HCT116 (cell line): ENCODE results near the gene CEACAM5.

Experiments
- CBX3 ChIP-seq: IDR thresholded peaks from 2 replicates; pipeline ENCODE4 v1.6.1; 2012; ENCODE audit warnings: low read depth
- ELF1 ChIP-seq: IDR thresholded peaks from 2 replicates; pipeline ENCODE4 v1.6.1; 2012; ENCODE audit warnings: low read depth, borderline replicate concordance
- FOSL1 ChIP-seq: IDR thresholded peaks from 2 replicates; pipeline ENCODE4 v1.6.1; 2012; ENCODE audit warnings: low read depth
- POLR2A ChIP-seq: IDR thresholded peaks from 2 replicates; pipeline ENCODE4 v1.7.0; 2011; ENCODE audit warnings: borderline replicate concordance; ENCODE audit not compliant: insufficient read depth, insufficient read length; ENCODE audit errors: extremely low read depth
- POLR2AphosphoS5 ChIP-seq: IDR thresholded peaks from 2 replicates; pipeline ENCODE4 v1.6.1; 2011; ENCODE audit warnings: mild to moderate bottlenecking, low read depth, low read length, moderate library complexity
- SIN3A ChIP-seq: IDR thresholded peaks from 2 replicates; pipeline ENCODE4 v1.6.1; 2012; ENCODE audit warnings: low read depth
- TF ChIP-seq, protein P1 (sequence below), 3 experiments: fragments of 200-600 bp in 1 of 3; sonication (generic) in 1 of 3; IDR thresholded peaks in 2 of 3; conservative IDR thresholded peaks in 1 of 3; 2 replicates each; pipeline ENCODE4 v1.5.1; 2012 to 2017; ENCODE audit warnings: low read depth in 2 of 3, low read length in 2 of 3, antibody characterized with exemption in 1 of 3, borderline replicate concordance in 1 of 3, control low read depth in 1 of 3, mild to moderate bottlenecking in 1 of 3, mixed read lengths in 1 of 3, mixed run types in 1 of 3, moderate library complexity in 1 of 3; ENCODE audit not compliant: insufficient read depth in 1 of 3
- TF ChIP-seq, protein P2 (sequence below): IDR thresholded peaks from 2 replicates; pipeline ENCODE4 v1.6.1; 2011; ENCODE audit warnings: mild to moderate bottlenecking, low read length, moderate library complexity; ENCODE audit not compliant: insufficient replicate concordance; ENCODE audit errors: extremely low read depth

DNA sequence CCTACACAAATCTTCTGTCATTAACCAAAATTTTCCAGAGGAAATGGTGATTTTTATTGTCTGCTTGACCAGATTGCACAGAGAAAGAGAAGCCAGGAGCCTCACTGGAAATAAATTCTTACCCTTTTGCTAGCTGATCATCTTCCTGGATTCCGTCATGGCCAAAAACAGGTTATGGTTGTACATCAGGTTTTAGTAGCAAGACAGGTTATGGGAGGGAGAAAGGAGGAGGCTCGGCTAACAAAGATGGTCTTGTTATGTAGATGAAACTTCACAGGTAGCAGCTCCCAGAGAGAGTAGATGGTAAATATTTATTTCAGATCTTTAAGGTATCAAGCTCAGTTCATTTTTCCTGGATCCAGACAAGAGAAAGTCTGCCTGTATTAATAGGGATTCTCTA, 68.3 kb downstream of the CEACAM5 start:
- TF ChIP-seq POLR2A, result no peak
- TF ChIP-seq, protein P1, sequence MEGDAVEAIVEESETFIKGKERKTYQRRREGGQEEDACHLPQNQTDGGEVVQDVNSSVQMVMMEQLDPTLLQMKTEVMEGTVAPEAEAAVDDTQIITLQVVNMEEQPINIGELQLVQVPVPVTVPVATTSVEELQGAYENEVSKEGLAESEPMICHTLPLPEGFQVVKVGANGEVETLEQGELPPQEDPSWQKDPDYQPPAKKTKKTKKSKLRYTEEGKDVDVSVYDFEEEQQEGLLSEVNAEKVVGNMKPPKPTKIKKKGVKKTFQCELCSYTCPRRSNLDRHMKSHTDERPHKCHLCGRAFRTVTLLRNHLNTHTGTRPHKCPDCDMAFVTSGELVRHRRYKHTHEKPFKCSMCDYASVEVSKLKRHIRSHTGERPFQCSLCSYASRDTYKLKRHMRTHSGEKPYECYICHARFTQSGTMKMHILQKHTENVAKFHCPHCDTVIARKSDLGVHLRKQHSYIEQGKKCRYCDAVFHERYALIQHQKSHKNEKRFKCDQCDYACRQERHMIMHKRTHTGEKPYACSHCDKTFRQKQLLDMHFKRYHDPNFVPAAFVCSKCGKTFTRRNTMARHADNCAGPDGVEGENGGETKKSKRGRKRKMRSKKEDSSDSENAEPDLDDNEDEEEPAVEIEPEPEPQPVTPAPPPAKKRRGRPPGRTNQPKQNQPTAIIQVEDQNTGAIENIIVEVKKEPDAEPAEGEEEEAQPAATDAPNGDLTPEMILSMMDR (IDR thresholded peaks at IDR 0.05 in 2 of 3, conservative IDR thresholded peaks at IDR 0.05 in 1 of 3; ENCODE audit: borderline replicate concordance in 1 of 3, insufficient read depth in 1 of 3, low read depth in 2 of 3, low read length in 2 of 3), result no peak
- TF ChIP-seq SIN3A, result no peak
- no peak for TF ChIP-seq ELF1
- no peak for TF ChIP-seq CBX3
- TF ChIP-seq, protein P2, sequence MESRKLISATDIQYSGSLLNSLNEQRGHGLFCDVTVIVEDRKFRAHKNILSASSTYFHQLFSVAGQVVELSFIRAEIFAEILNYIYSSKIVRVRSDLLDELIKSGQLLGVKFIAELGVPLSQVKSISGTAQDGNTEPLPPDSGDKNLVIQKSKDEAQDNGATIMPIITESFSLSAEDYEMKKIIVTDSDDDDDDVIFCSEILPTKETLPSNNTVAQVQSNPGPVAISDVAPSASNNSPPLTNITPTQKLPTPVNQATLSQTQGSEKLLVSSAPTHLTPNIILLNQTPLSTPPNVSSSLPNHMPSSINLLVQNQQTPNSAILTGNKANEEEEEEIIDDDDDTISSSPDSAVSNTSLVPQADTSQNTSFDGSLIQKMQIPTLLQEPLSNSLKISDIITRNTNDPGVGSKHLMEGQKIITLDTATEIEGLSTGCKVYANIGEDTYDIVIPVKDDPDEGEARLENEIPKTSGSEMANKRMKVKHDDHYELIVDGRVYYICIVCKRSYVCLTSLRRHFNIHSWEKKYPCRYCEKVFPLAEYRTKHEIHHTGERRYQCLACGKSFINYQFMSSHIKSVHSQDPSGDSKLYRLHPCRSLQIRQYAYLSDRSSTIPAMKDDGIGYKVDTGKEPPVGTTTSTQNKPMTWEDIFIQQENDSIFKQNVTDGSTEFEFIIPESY, result no peak
- TF ChIP-seq FOSL1, result no peak
- TF ChIP-seq POLR2AphosphoS5, result no peak
